ENCODE results near the gene SEC14L2.

SEC14L2 gene

DNA sequence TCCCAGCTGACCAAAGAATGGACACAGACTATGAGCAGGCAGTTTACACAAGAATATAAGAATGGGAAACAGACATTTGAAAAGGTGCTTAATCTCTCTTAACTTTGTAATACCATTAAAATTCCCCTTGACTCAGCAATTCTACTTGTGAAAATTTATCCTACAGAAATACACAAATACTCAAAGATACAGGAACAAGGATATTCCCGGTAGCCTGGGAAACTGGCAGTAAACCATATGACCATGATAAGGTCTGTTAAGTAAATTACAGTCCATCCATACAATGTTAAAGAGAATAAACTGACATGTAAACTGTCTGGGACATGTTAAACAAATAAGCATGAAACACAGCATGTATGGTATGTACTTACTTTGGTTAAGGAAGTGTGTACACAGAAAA, 20.0 kb downstream of the SEC14L2 start:
- Histone ChIP-seq H3K27ac (no peak overlapping the region), H3K36me3 (ENCODE audit: insufficient read depth, low read length) (no peaks in the 10 kb centered on the region; the same call in 1 of the 2 replicates), H3K9ac (ENCODE audit: insufficient read length) (no peak overlapping the region), H3K9me3 (ENCODE audit: low read depth, low read length) (no peaks in the 10 kb centered on the region), H3K4me3 (no peak overlapping the region)
- DNase-seq (ENCODE audit: low read depth, low spot score), result no peak
- TF ChIP-seq POLR2AphosphoS5 (IDR thresholded peaks at IDR 0.05; ENCODE audit: borderline replicate concordance, low read depth, low read length) (no peak), FOXP2 (optimal IDR thresholded peaks at IDR 0.05; ENCODE audit: control extremely low read depth, extremely low read length, insufficient read depth) (no peak)

DNA sequence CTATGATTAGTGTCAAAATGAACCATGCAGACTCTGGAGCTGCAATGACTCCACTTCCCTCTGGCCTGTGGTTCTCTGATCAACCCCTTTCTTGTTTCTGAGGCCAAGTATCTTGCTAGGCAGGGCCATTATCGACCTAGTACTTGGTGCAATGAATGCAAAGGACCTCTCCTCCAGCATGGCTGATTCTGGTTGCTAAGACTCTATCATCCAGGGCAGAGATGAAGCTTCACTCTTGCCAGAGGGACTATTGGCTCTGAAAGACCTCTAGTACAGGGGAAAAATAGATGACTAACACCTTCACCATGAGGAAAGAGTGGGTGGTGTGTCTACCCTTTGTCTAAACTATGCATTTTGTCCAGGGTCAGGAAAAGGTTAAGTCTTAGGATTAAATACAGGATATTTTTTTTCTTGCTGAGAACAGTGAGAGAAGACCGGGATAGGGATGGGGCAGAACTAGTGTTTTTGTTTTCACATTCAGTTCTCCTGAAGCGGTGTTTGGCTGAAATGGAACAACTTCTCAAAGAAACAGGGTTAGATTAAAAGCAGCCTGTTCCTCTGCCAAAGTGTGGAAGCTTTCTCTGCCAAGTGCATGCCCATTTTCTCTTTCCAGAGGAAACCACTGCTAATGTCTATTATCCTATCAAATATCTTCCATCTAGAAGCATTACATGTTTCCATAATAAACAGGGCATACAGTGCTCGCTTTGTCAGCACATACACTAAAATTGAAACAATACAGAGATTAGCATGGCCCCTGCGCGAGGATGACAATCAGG, 23.7 kb downstream of the SEC14L2 start:
- H3K27ac ChIP-seq, result no peak overlapping the region
- TF ChIP-seq FOXP2 (optimal IDR thresholded peaks at IDR 0.05; ENCODE audit: control extremely low read depth, extremely low read length, insufficient read depth) (no peak), EZH2 (IDR thresholded peaks at IDR 0.05) (no peak), POLR2AphosphoS5 (IDR thresholded peaks at IDR 0.05; ENCODE audit: borderline replicate concordance, low read depth, low read length) (no peak)
- no peaks in the 10 kb centered on the region; the same call in 1 of the 2 replicates for H3K36me3 ChIP-seq (ENCODE audit: insufficient read depth, low read length)
- no peak for DNase-seq (ENCODE audit: low read depth, low spot score)
- no peak overlapping the region for H3K4me3 ChIP-seq
- no peak overlapping the region for H3K9ac ChIP-seq (ENCODE audit: insufficient read length)
- H3K9me3 ChIP-seq (ENCODE audit: low read depth, low read length), result no peaks in the 10 kb centered on the region

DNA sequence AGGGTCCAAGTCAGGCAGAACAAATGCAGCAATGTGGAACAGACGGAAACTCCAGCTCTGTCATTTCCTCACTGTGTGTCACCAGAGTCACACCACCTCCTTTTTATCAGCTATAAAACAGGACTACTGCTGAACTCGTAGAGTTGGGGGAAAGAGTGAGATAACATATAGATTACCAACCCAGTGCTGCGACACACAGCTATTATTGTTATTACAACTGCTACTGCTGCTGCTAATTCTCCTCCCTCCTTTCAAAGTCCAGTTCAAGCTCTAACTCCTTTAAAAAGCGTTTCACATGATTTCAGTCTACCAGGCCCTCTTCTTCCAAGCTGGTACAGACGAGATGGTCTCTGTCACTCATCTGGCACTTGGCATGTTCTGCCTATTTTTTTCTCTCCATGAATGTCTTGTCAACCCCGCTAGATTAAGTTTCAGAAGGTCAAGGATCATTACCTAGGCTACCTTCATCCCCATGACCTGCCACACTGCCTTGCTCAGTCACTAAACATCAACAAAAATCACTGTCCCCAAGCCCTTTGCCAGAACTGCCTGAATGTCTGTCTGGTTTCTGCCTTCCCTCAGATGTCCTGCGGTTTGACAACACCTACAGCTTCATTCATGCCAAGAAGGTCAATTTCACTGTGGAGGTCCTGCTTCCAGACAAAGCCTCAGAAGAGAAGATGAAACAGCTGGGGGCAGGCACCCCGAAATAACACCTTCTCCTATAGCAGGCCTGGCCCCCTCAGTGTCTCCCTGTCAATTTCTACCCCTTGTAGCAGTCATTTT, 25.1 kb downstream of the SEC14L2 start:
- no peaks in the 10 kb centered on the region for H3K36me3 ChIP-seq (ENCODE audit: insufficient read depth, low read length)
- no peak for DNase-seq (ENCODE audit: low read depth, low spot score)

DNA sequence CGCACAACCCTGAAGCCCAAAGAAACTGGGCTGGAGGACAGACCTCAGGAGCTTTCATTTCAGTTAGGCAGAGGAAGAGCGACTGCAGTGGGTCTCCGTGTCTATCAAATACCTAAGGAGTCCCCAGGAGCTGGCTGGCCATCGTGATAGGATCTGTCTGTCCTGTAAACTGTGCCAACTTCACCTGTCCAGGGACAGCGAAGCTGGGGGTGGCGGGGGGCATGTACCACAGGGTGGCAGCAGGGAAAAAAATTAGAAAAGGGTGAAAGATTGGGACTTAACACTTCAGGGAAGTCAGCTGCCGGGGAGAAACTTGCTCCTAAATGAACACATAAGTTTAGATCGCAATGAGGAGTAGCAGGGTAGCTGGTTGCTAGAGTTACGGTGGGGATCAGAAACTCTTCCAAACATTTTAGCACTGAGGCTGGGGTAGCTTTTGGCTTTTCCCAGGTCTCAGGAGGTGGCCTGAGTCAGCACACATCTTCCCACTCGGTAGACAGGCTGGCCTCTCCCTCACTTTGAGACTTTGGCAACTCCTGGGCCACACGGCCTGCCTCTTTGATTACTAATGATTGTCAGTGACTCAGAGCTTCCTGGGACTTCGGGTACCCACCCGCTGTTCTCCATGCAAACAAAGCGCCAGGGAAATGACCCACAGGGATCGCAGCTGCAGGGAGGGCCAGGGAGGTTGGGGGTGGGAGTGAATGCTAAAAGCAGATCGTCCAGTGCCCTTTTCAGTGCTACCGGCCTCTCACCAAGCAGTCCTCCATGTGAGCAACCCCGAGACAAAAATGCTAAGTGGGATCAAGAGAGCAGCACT, 25.9 kb downstream of the SEC14L2 start:
- peak overlapping the region; percentile 98 for H3K4me3 ChIP-seq
- H3K9ac ChIP-seq (ENCODE audit: insufficient read length), result peak overlapping the region; percentile 97
- TF ChIP-seq EZH2 (IDR thresholded peaks at IDR 0.05) (no peak), FOXP2 (optimal IDR thresholded peaks at IDR 0.05; ENCODE audit: control extremely low read depth, extremely low read length, insufficient read depth) (no peak), POLR2AphosphoS5 (IDR thresholded peaks at IDR 0.05; ENCODE audit: borderline replicate concordance, low read depth, low read length) (no peak)
- no peaks in the 10 kb centered on the region for H3K9me3 ChIP-seq (ENCODE audit: low read depth, low read length)
- peaks cover 6% of the 10 kb centered on the region; the same call in 1 of the 2 replicates for H3K36me3 ChIP-seq (ENCODE audit: insufficient read depth, low read length)
- H3K27ac ChIP-seq, result no peak overlapping the region
- DNase-seq (ENCODE audit: low read depth, low spot score), result no peak

More for the DNA sequence above, 25.1 kb downstream of the SEC14L2 start:
- Histone ChIP-seq H3K9ac (ENCODE audit: insufficient read length) (peak overlapping the region; percentile 97), H3K4me3 (no peak overlapping the region), H3K27ac (no peak overlapping the region), H3K9me3 (ENCODE audit: low read depth, low read length) (no peaks in the 10 kb centered on the region)
- TF ChIP-seq EZH2 (IDR thresholded peaks at IDR 0.05), result no peak
- no peak for TF ChIP-seq POLR2AphosphoS5 (IDR thresholded peaks at IDR 0.05; ENCODE audit: borderline replicate concordance, low read depth, low read length)
- TF ChIP-seq FOXP2 (optimal IDR thresholded peaks at IDR 0.05; ENCODE audit: control extremely low read depth, extremely low read length, insufficient read depth), result no peak

DNA sequence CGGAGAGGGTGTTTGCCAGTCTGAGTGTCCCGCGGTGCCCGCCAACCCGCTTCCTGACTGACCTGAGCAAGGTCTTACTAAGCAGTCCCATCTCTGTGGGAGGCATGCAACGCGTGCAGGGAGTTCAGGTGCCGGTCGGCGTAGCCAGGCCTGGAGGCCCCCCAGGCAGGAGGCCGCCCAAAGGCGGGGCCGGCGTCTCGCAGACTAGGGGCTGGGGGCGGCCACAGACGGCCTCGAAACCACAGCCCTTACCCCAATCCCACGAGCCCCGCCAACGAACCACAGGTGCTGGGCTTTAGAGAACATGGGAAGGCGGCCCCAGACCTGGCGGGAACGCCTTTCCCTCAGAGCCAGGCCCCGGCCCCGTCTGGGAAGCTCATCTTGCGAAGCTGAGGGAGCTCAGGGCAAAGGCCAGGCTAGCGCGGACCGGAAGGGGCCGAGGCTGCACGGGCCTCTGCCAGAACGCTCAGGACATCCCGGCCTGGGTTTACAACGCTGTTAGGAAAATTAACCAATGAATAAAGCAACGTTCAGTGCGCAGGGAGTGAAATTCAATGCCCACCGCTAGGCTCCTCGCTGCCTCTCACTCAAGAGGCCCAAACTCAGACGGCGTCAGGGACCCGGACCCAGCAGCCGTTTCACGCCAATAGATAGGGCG, 26.6 kb downstream of the SEC14L2 start:
- TF ChIP-seq POLR2AphosphoS5 (IDR thresholded peaks at IDR 0.05; ENCODE audit: borderline replicate concordance, low read depth, low read length) (peak; percentile 92), FOXP2 (optimal IDR thresholded peaks at IDR 0.05; ENCODE audit: control extremely low read depth, extremely low read length, insufficient read depth) (no peak)

DNA sequence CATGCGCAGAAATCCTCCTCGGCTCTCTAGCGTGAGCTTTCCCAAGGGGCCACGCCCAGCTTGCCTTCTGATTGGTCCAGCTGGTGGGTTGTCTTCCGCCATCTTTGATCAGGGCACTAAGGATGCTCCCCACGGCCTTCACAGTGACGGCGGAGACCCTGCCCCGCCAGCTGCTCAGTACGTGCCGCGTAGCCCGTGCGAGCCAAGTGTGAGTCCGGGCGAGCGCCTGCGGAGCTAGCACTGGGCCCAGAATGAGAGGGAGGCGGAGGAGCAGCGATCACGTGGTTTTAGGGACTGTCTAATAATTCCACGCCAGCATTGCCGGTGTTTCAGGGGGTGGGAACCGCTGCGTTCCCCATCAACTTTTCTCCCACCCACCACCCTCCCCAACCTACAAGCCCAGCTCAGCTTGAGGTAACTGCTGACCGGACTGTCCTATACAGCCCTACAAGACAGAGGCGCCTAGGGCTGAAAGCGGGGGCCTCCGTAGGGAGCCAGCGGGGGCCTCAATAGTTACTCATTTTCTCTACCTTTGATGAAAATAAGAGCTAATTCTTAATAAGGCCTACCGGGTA, 27.2 kb downstream of the SEC14L2 start:
- Histone ChIP-seq H3K9me3 (ENCODE audit: low read depth, low read length) (no peaks in the 10 kb centered on the region), H3K27ac (peak overlapping the region; percentile 89), H3K36me3 (ENCODE audit: insufficient read depth, low read length) (peaks cover 9% of the 10 kb centered on the region; the same call in 1 of the 2 replicates), H3K9ac (ENCODE audit: insufficient read length) (peak overlapping the region; percentile 97), H3K4me3 (peak overlapping the region; percentile 98)
- no peak for TF ChIP-seq EZH2 (IDR thresholded peaks at IDR 0.05)
- no peak for TF ChIP-seq FOXP2 (optimal IDR thresholded peaks at IDR 0.05; ENCODE audit: control extremely low read depth, extremely low read length, insufficient read depth)
- TF ChIP-seq POLR2AphosphoS5 (IDR thresholded peaks at IDR 0.05; ENCODE audit: borderline replicate concordance, low read depth, low read length), result no peak; the same call in 1 of the 2 replicates
- DNase-seq (ENCODE audit: low read depth, low spot score), result peak; percentile 97

More for the DNA sequence above, 26.6 kb downstream of the SEC14L2 start:
- no peak for DNase-seq (ENCODE audit: low read depth, low spot score)
- Histone ChIP-seq H3K27ac (peak overlapping the region; percentile 89), H3K36me3 (ENCODE audit: insufficient read depth, low read length) (peaks cover 9% of the 10 kb centered on the region; the same call in 1 of the 2 replicates), H3K9ac (ENCODE audit: insufficient read length) (peak overlapping the region; percentile 97), H3K4me3 (peak overlapping the region; percentile 98), H3K9me3 (ENCODE audit: low read depth, low read length) (no peaks in the 10 kb centered on the region)

Measured in SK-N-MC (cell line).